Adrenal gland (tissue), 12 donors: Measurements from ENCODE around the gene GALNT18. TPM values are rescaled to one million over a fixed set of nuclear protein-coding genes. Genes with fewer than 3 reads are reported as not detected.

ENCODE experiments used
- DNase-seq, 7 donors: peaks; one replicate each; pipeline ENCODE4 v3.0.0-alpha.2; 2019 to 2020
- H3K27ac ChIP-seq, 5 donors: fragments of 200-600 bp; sonication (generic) in 4 of 5; 1 replicate in 3 of 5; 2 replicates in 2 of 5; pipeline versions ENCODE4 v1.5.1 to v1.8.0; 2016 to 2020; ENCODE audit warnings: mild to moderate bottlenecking in 1 of 5
- H3K27me3 ChIP-seq: fragments of 200-600 bp; 2 replicates; pipeline ENCODE4 v1.8.0; 2021
- H3K36me3 ChIP-seq, 2 donors: fragments of 200-600 bp; replicated peaks in 1 of 2; 1 replicate in 1 of 2; 2 replicates in 1 of 2; pipeline versions ENCODE4 v1.5.1 to v1.8.0; 2018 to 2022
- H3K4me1 ChIP-seq, 2 donors: fragments of 200-600 bp; replicated peaks in 1 of 2; 1 replicate in 1 of 2; 2 replicates in 1 of 2; pipeline versions ENCODE4 v1.5.1 to v1.8.0; 2018 to 2021
- H3K4me3 ChIP-seq, 4 donors: fragments of 200-600 bp; sonication (generic) in 3 of 4; one replicate each; pipeline ENCODE4 v1.5.1; 2016 to 2018
- H3K9me3 ChIP-seq, 3 donors: fragments of 200-600 bp; sonication (generic) in 1 of 3; replicated peaks in 1 of 3; 1 replicate in 2 of 3; 2 replicates in 1 of 3; pipeline versions ENCODE4 v1.5.1 to v1.8.0; 2016 to 2021
- CTCF ChIP-seq, 6 experiments: fragments of 450-650 bp in 4 of 6; fragments of 200-600 bp in 2 of 6; sonication (generic) in 1 of 6; IDR thresholded peaks; 1 replicate in 5 of 6; 2 replicates in 1 of 6; pipeline versions ENCODE4 v1.5.1 to v1.8.0; 2016 to 2021; ENCODE audit warnings: antibody characterized with exemption in 6 of 6, mild to moderate bottlenecking in 2 of 6, moderate library complexity in 1 of 6
- POLR2A ChIP-seq, 2 donors: fragments of 450-650 bp; IDR thresholded peaks; one replicate each; pipeline ENCODE4 v1.6.1; 2017; ENCODE audit warnings: antibody characterized with exemption in 2 of 2, mild to moderate bottlenecking in 2 of 2, moderate library complexity in 1 of 2
- WGBS, 4 donors: extraction: QIAGEN DNeasy Blood & Tissue Kit in 2 of 4; methylation state at CpG; one replicate each; pipeline versions ENCODE4 v1.1.5 to v1.1.7; 2013 to 2017; 5-methylcytosine and 5-hydroxymethylcytosine counted together
- intact Hi-C, 2 donors: fragments of 100-400 bp; cut with DNase I; formaldehyde crosslinking; loops; one replicate each; pipeline versions ENCODE4 v1.14.1 to v1.15.0; 2022 to 2023
- polyA plus RNA-seq, 3 donors: library from polyadenylated mRNA; stranded (reverse); fragments of 200-250 nt in 2 of 3; fragments of 350-450 nt in 1 of 3; fragmentation: Illumina TruSeq in 1 of 3; extraction: RNeasy Lipid Tissue Mini Kit (QIAGEN cat#74804) in 1 of 3; gene quantifications; one replicate each; pipeline ENCODE4 v1.2.3, GENCODE V29; 2013 to 2014
- total RNA-seq, 9 donors: library from RNA; depleted of rRNA in 4 of 9; stranded (reverse); fragments of >200 nt in 4 of 9; fragments of 120-200 nt in 1 of 9; fragmentation: NEBNext Ultra II Directional in 1 of 9; extraction: Animal tissue kit (Norgen Biotek cat#: 25700) in 1 of 9; gene quantifications; one replicate each; pipeline versions ENCODE4 v1.1.0 to v1.2.4, GENCODE V29; 2013 to 2023
- donor health status: healthy with polysubstance abuse.
- donor health status: Bipolar disorder and iron deficiency.
- donor health status: DM: yes; HTN: yes; CAD: no.
- donor health status: DM: no; HTN: no; CAD: no.
- donor health status: DM: no; HTN: no; CAD: no.
- donor health status: DM: yes; HTN: yes; CAD: no.

GALNT18 gene
- total and polyA plus RNA-seq, 12 donors, result 1.4 to 15.1 (median 6.4) TPM

- no peak for DNase-seq
- no peaks in the 10 kb centered on the region for H3K9me3 ChIP-seq
- H3K4me3 ChIP-seq, result no peak overlapping the region
- WGBS, 4 donors, result 75 to 84% (median 80%) methylated on average over 4 of the region's 4 CpGs
- no peaks in the 10 kb centered on the region for H3K27me3 ChIP-seq
- H3K36me3 ChIP-seq, result no peaks in the 10 kb centered on the region
- no peak overlapping the region for H3K27ac ChIP-seq
- intact Hi-C loops, result no loop called here
- H3K4me1 ChIP-seq, result no peaks in the 10 kb centered on the region
- TF ChIP-seq POLR2A (IDR thresholded peaks at IDR 0.05) (no peak), CTCF (IDR thresholded peaks at IDR 0.05) (no peak)
Observed at GRCh38 chr11:11329062-11329806, 292.6 kb downstream of the GALNT18 start.

GRCh38 chr11:11324090-11324489, 297.7 kb downstream of the GALNT18 start:
- no peaks in the 10 kb centered on the region for H3K4me1 ChIP-seq
- no peak for DNase-seq
- no peaks in the 10 kb centered on the region for H3K36me3 ChIP-seq
- no peak overlapping the region for H3K4me3 ChIP-seq
- TF ChIP-seq POLR2A (IDR thresholded peaks at IDR 0.05), result no peak
- TF ChIP-seq CTCF (IDR thresholded peaks at IDR 0.05), result no peak
- WGBS, 4 donors, result 23 to 61% (median 48%) methylated on average over 1 of the region's 1 CpG
- intact Hi-C loops, result no loop called here
- no peaks in the 10 kb centered on the region for H3K9me3 ChIP-seq
- H3K27ac ChIP-seq, result no peak overlapping the region
- H3K27me3 ChIP-seq, result no peaks in the 10 kb centered on the region

- Histone ChIP-seq H3K4me3 (no peak overlapping the region), H3K9me3 (no peaks in the 10 kb centered on the region), H3K27me3 (no peaks in the 10 kb centered on the region), H3K36me3 (no peaks in the 10 kb centered on the region), H3K27ac (no peak overlapping the region), H3K4me1 (no peaks in the 10 kb centered on the region)
- TF ChIP-seq POLR2A (IDR thresholded peaks at IDR 0.05) (no peak), CTCF (IDR thresholded peaks at IDR 0.05) (no peak)
- intact Hi-C loops, result no loop called here
- DNase-seq, result no peak
Observed at GRCh38 chr11:11322101-11322500, 299.7 kb downstream of the GALNT18 start.

DNA sequence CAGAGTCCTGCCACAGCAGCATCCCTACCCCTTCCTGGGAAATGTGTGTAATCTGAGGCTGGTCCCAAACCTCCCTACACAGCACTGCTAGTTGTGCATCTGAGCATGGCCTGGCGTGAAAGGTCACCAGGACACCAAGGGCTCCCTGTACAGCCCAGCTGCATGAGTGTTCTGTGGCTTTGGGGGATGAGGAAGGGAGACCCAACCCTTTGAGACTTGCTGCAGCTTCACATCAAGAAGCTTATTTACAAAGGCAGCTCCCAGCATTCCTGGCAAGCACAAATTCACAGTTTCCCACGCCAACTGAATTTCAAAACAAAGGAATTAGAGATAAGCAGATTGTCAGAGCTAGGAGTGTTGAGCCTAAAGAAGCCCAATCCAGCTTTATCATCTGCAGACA, 301.0 kb downstream of the GALNT18 start:
- H3K27me3 ChIP-seq, result no peaks in the 10 kb centered on the region
- no peak overlapping the region for H3K27ac ChIP-seq
- no peak overlapping the region for H3K4me3 ChIP-seq
- no peak for DNase-seq
- H3K4me1 ChIP-seq, result no peaks in the 10 kb centered on the region
- 65 to 70% (median 67%) methylated on average over 2 of the region's 2 CpGs for WGBS, 4 donors
- H3K36me3 ChIP-seq, result no peaks in the 10 kb centered on the region
- intact Hi-C loops, result no loop called here
- no peak for TF ChIP-seq POLR2A (IDR thresholded peaks at IDR 0.05)
- TF ChIP-seq CTCF (IDR thresholded peaks at IDR 0.05), result no peak
- no peaks in the 10 kb centered on the region for H3K9me3 ChIP-seq
